Caco-2 (cell line): ENCODE data around the gene MSL3. TPM values are rescaled to one million over a fixed set of nuclear protein-coding genes. Genes with fewer than 3 reads are reported as not detected.

ENCODE experiments used
- BruUV-seq: library from RNA; stranded (reverse); fragments of 400-500 nt; replicated peaks from 2 replicates; lab custom pipeline; 2021; lab: Mats Ljungman, UMichigan
- CTCF ChIA-PET: fragments of 300-600 bp; sonication (Branson Sonifier 250); formaldehyde crosslinking; loops from one replicate; lab custom pipeline; 2022; ENCODE audit warnings: antibody characterized with exemption; lab: Charles Lee
- POLR2A ChIA-PET: fragments of 300-600 bp; sonication (Branson Sonifier 250); formaldehyde crosslinking; loops from one replicate; lab custom pipeline; 2022; ENCODE audit warnings: antibody characterized with exemption; lab: Charles Lee
- DNase-seq, 2 experiments: peaks; one replicate each; pipeline versions ENCODE4 v3.0.0 to v3.0.0-alpha.2; 2020 to 2022
- H3K27me3 ChIP-seq: replicated peaks from 2 replicates; pipeline ENCODE4 v1.6.0; 2011; ENCODE audit warnings: low read length; ENCODE audit not compliant: control insufficient read depth, insufficient read depth
- H3K36me3 ChIP-seq: 2 replicates; pipeline ENCODE4 v1.5.1; 2011; ENCODE audit warnings: low read length; ENCODE audit not compliant: control insufficient read depth, insufficient read depth
- H3K4me1 ChIP-seq: fragments of 250-450 bp; sonication (Bioruptor Pico); 2 replicates; pipeline ENCODE4 v1.5.1; 2020; ENCODE audit warnings: mild to moderate bottlenecking
- H3K4me3 ChIP-seq: 2 replicates; pipeline ENCODE4 v1.5.1; 2011; ENCODE audit warnings: low read depth, mild to moderate bottlenecking, control low read depth, low read length
- H3K9me3 ChIP-seq: fragments of 250-450 bp; sonication (Bioruptor Pico); 2 replicates; pipeline ENCODE4 v1.5.1; 2020; ENCODE audit warnings: mild to moderate bottlenecking, moderate library complexity
- H3K27ac Mint-ChIP-seq: one replicate; pipeline ENCODE4 v1.8.0; 2022; ENCODE audit warnings: mixed read lengths; ENCODE audit not compliant: unreplicated experiment
- H3K27me3 Mint-ChIP-seq: one replicate; pipeline ENCODE4 v1.8.0; 2022; ENCODE audit warnings: mixed read lengths; ENCODE audit not compliant: insufficient read depth, unreplicated experiment
- H3K36me3 Mint-ChIP-seq: one replicate; pipeline ENCODE4 v1.8.0; 2022; ENCODE audit warnings: mild to moderate bottlenecking, mixed read lengths; ENCODE audit not compliant: insufficient read depth, unreplicated experiment
- H3K4me1 Mint-ChIP-seq: one replicate; pipeline ENCODE4 v1.8.0; 2022; ENCODE audit warnings: low read depth, mixed read lengths; ENCODE audit not compliant: unreplicated experiment
- H3K4me3 Mint-ChIP-seq: one replicate; pipeline ENCODE4 v1.8.0; 2022; ENCODE audit warnings: mild to moderate bottlenecking, moderate library complexity, mixed read lengths; ENCODE audit not compliant: unreplicated experiment
- H3K9me3 Mint-ChIP-seq: one replicate; pipeline ENCODE4 v1.8.0; 2022; ENCODE audit warnings: mixed read lengths; ENCODE audit not compliant: unreplicated experiment
- CTCF ChIP-seq, 2 experiments: fragments of 200-600 bp in 1 of 2; IDR thresholded peaks; 1 replicate in 1 of 2; 2 replicates in 1 of 2; pipeline versions ENCODE4 v1.5.1 to v1.8.0; 2011 to 2022; ENCODE audit warnings: antibody characterized with exemption in 1 of 2, control low read depth in 1 of 2, inconsistent platforms in 1 of 2, low read depth in 1 of 2, low read length in 1 of 2, mild to moderate bottlenecking in 1 of 2, moderate library complexity in 1 of 2; ENCODE audit not compliant: insufficient read depth in 1 of 2, severe bottlenecking in 1 of 2, unreplicated experiment in 1 of 2
- intact Hi-C: fragments of 100-400 bp; cut with micrococcal nuclease; formaldehyde crosslinking; loops from one replicate; pipeline ENCODE4 v1.10.0; 2022; ENCODE audit not compliant: unreplicated experiment
- total RNA-seq: library from RNA; stranded (reverse); gene quantifications from 2 replicates; pipeline ENCODE4 v1.2.3, GENCODE V29; 2022

Gene MSL3
- total RNA-seq, 1 experiment from 2014 or later, result 14.0 TPM

GRCh38 chrX:11787564-11787963 is 29.5 kb downstream of the MSL3 start:
- DNase-seq, result peak in 1 of 2 experiments; percentile 17
- Mint-ChIP-seq H3K27me3 (no peaks in the 10 kb centered on the region), H3K4me1 (no peaks in the 10 kb centered on the region), H3K4me3 (no peak overlapping the region), H3K9me3 (no peaks in the 10 kb centered on the region), H3K36me3 (peaks cover 4% of the 10 kb centered on the region), H3K27ac (no peak overlapping the region)
- no peaks in the 10 kb centered on the region for H3K4me1 ChIP-seq
- H3K4me3 ChIP-seq, result no peak overlapping the region
- no peaks in the 10 kb centered on the region for H3K36me3 ChIP-seq
- BruUV-seq, result no TSS peak
- intact Hi-C loops, result no loop called here
- no peak for TF ChIP-seq CTCF (IDR thresholded peaks at IDR 0.05; ENCODE audit: insufficient read depth in 1 of 2, low read depth in 1 of 2, low read length in 1 of 2, severe bottlenecking in 1 of 2, unreplicated experiment in 1 of 2)
- ChIA-PET POLR2A (no interaction called here), CTCF (interaction anchor here (0.6 kb wide), 2 partner anchors 9 to 213 kb away, joined by 3 read pairs; no protein-coding TSS in a partner anchor)
- no peaks in the 10 kb centered on the region for H3K9me3 ChIP-seq
- no peaks in the 10 kb centered on the region for H3K27me3 ChIP-seq

DNA sequence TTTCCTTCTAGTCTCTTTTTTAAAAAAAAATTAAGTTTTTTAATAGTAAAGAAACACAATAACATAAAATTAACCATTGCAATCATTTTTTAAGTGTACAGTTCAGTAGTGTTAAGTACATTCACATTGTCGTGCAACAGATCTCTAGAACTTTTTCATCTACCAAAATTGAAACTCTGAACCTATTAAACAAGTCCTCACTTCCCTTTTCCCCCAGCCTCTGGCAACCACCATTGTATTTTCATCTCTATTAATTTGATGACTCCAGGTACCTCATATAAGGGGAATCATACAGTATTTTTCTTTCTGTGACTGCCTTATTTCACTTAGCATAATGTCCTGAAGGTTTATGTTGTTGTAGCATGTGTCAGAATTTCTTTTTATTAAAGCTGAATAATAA is 31.8 kb downstream of the MSL3 start:
- ChIA-PET CTCF (no interaction called here), POLR2A (no interaction called here)
- H3K4me3 Mint-ChIP-seq, result no peak overlapping the region

GRCh38 chrX:11791090-11791489 is 33.1 kb downstream of the MSL3 start:
- CTCF ChIA-PET, result no interaction called here
- Mint-ChIP-seq H3K27ac (no peak overlapping the region), H3K9me3 (no peaks in the 10 kb centered on the region), H3K27me3 (no peaks in the 10 kb centered on the region), H3K36me3 (no peaks in the 10 kb centered on the region), H3K4me1 (no peaks in the 10 kb centered on the region), H3K4me3 (no peak overlapping the region)
- Histone ChIP-seq H3K4me3 (no peak overlapping the region), H3K27me3 (no peaks in the 10 kb centered on the region), H3K9me3 (no peaks in the 10 kb centered on the region), H3K36me3 (no peaks in the 10 kb centered on the region), H3K4me1 (no peaks in the 10 kb centered on the region)
- DNase-seq, result no peak
- no TSS peak for BruUV-seq
- POLR2A ChIA-PET, result no interaction called here
- intact Hi-C loops, result no loop called here
- TF ChIP-seq CTCF (IDR thresholded peaks at IDR 0.05; ENCODE audit: insufficient read depth in 1 of 2, low read depth in 1 of 2, low read length in 1 of 2, severe bottlenecking in 1 of 2, unreplicated experiment in 1 of 2), result no peak

More for the DNA sequence above, 31.8 kb downstream of the MSL3 start:
- intact Hi-C loops, result no loop called here
- TF ChIP-seq CTCF (IDR thresholded peaks at IDR 0.05; ENCODE audit: insufficient read depth in 1 of 2, low read depth in 1 of 2, low read length in 1 of 2, severe bottlenecking in 1 of 2, unreplicated experiment in 1 of 2), result no peak
- BruUV-seq, result no TSS peak
- H3K9me3 ChIP-seq, result no peaks in the 10 kb centered on the region
- no peak for DNase-seq
- no peaks in the 10 kb centered on the region for H3K4me1 ChIP-seq
- H3K27me3 ChIP-seq, result no peaks in the 10 kb centered on the region
- no peaks in the 10 kb centered on the region for H3K9me3 Mint-ChIP-seq
- no peaks in the 10 kb centered on the region for H3K27me3 Mint-ChIP-seq
- no peaks in the 10 kb centered on the region for H3K36me3 Mint-ChIP-seq
- no peak overlapping the region for H3K4me3 ChIP-seq
- H3K36me3 ChIP-seq, result no peaks in the 10 kb centered on the region
- no peaks in the 10 kb centered on the region for H3K4me1 Mint-ChIP-seq
- no peak overlapping the region for H3K27ac Mint-ChIP-seq
